NCI-H748 treated with DMSO at 0.1 percent for 48 hours (cell line): Measurements from ENCODE around the gene MAPK8IP3.
A peak's percentile ranks its signal among the peaks of the same experiment; 100 is the strongest.

ENCODE experiments used
- DNase-seq: peaks from one replicate; lab custom pipeline; 2025; lab: John Stamatoyannopoulos, UW

MAPK8IP3 gene

DNA sequence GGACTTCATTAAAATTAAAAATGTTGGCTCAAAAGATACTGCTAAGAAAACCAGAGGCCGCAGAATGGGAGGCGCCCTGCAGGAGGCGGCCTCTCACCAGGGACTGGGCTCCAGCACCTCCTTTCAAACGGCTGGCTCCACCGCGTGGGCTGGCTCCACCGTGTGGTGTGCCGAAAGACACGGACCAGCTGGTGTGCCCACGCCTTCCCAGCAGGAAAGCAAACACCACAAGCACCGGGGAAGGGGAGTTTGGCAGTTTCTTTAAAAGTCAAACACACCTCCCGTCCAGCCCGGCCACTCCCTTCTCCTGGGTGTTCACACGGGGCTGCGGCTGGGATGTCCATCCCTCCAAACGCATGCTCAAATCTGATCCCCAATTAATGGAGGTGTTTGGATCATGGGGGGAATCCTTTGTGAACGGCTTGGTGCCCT is 106.8 kb downstream of the MAPK8IP3 start:
- peak; percentile 16 for DNase-seq

DNA sequence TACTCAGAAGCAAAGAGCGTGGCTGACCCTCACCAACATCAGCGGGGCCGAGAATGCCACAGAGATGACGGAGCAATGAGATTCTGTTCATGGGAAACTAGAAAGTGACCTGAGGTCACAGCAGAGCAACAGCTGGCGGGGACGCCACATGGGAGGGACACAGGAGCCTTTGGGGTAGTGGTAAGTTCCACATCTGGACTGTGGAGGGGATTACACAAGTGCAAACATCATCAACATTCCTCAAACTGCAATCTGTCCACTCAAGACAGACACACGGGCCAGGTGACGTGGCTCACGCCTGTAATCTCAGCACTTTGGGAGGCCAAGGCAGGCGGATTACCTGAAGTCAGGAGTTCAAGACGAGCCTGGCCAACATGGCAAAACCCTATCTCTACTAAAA is 109.5 kb downstream of the MAPK8IP3 start:
- DNase-seq = no peak

GRCh38 chr16:1816396-1817275 is 110.6 kb downstream of the MAPK8IP3 start:
- DNase-seq = no peak

- no peak for DNase-seq
Measured at GRCh38 chr16:1817276-1817589, 111.2 kb downstream of the MAPK8IP3 start.

- DNase-seq = no peak
Measured at GRCh38 chr16:1817716-1818115, 111.7 kb downstream of the MAPK8IP3 start.

GRCh38 chr16:1818204-1818872 is 112.3 kb downstream of the MAPK8IP3 start:
- no peak for DNase-seq

- no peak for DNase-seq
Measured at GRCh38 chr16:1818873-1819525, 113.0 kb downstream of the MAPK8IP3 start.

- DNase-seq = no peak
Measured at GRCh38 chr16:1819611-1820010, 113.6 kb downstream of the MAPK8IP3 start.
